ENCODE data around the gene EPB42.

GRCh38 chr15:43237842-43238470, 17.1 kb upstream of the EPB42 start:
- TF ChIP-seq CTCF (IDR thresholded peaks at IDR 0.05; ENCODE audit: low read depth, low read length) (no peak), EZH2phosphoT487 (IDR thresholded peaks at IDR 0.05; ENCODE audit: low read depth) (no peak)

Measured in OCI-LY3 (cell line).